Left kidney (tissue), 2 donors: ENCODE results near the gene ATP10B. TPM values are rescaled to one million over a fixed set of nuclear protein-coding genes. Genes with fewer than 3 reads are reported as not detected.

Experiments used
- DNase-seq: peaks from one replicate; pipeline ENCODE4 v3.0.0-alpha.2; 2013
- polyA plus RNA-seq: library from polyadenylated mRNA; unstranded; fragments of 120-200 nt; gene quantifications from one replicate; pipeline ENCODE4 v1.2.1, GENCODE V29; 2013; ENCODE audit not compliant: insufficient read length

ATP10B gene
- polyA plus RNA-seq, 1 donor, result 0.70 TPM

GRCh38 chr5:160513485-160513884, 338.5 kb downstream of the ATP10B start:
- DNase-seq, result no peak
